ENCODE results near the gene OSBP.

GRCh38 chr11:59572091-59572490 lies 43.5 kb downstream of the OSBP start:
- TF ChIP-seq POLR2AphosphoS5 (IDR thresholded peaks at IDR 0.05; ENCODE audit: low read depth), result no peak
- TF ChIP-seq CTCF (conservative IDR thresholded peaks at IDR 0.05; ENCODE audit: low read depth in 2 of 2), result no peak
- no peak for TF ChIP-seq EZH2 (IDR thresholded peaks at IDR 0.05; ENCODE audit: low read depth, unreplicated experiment)
- TF ChIP-seq ZNF114 (CRISPR knock-in tag; IDR thresholded peaks at IDR 0.05), result no peak
- no peak for TF ChIP-seq EZH2phosphoT487 (IDR thresholded peaks at IDR 0.05; ENCODE audit: unreplicated experiment)
- no peak for TF ChIP-seq REST (IDR thresholded peaks at IDR 0.05; ENCODE audit: unreplicated experiment)
- no peak for TF ChIP-seq JUNB (IDR thresholded peaks at IDR 0.05; ENCODE audit: unreplicated experiment)
- no peak for TF ChIP-seq NANOG (IDR thresholded peaks at IDR 0.05; ENCODE audit: borderline replicate concordance)
- no peak for TF ChIP-seq CREB1 (CRISPR knock-in tag; IDR thresholded peaks at IDR 0.05; ENCODE audit: low read depth)
